Right atrium auricular region (tissue), 2 donors: Measurements from ENCODE around the gene INSIG1. TPM values are rescaled to one million over a fixed set of nuclear protein-coding genes. Genes with fewer than 3 reads are reported as not detected.

Experiments
- DNase-seq: peaks from one replicate; pipeline ENCODE4 v3.0.0-alpha.2; 2019; ENCODE audit warnings: low spot score
- H3K27ac ChIP-seq, 2 donors: fragments of 200-600 bp; sonication (generic); 1 replicate in 1 of 2; 2 replicates in 1 of 2; pipeline ENCODE4 v1.5.1; 2016 to 2019
- H3K27me3 ChIP-seq, 2 donors: fragments of 200-600 bp; sonication (generic); one replicate each; pipeline versions ENCODE4 v1.5.1 to v1.6.0; 2017 to 2019
- H3K36me3 ChIP-seq: fragments of 200-600 bp; sonication (generic); one replicate; pipeline ENCODE4 v1.5.1; 2016
- H3K4me1 ChIP-seq, 2 donors: fragments of 200-600 bp; sonication (generic); one replicate each; pipeline versions ENCODE4 v1.5.1 to v1.6.0; 2017 to 2019
- H3K4me3 ChIP-seq, 2 donors: fragments of 200-600 bp; sonication (generic); 1 replicate in 1 of 2; 2 replicates in 1 of 2; pipeline ENCODE4 v1.5.1; 2017 to 2019; ENCODE audit warnings: mild to moderate bottlenecking in 1 of 2, moderate library complexity in 1 of 2
- H3K9me3 ChIP-seq, 2 donors: fragments of 200-600 bp; sonication (generic); one replicate each; pipeline ENCODE4 v1.5.1; 2019
- CTCF ChIP-seq, 2 donors: fragments of 200-600 bp; sonication (generic); IDR thresholded peaks; one replicate each; pipeline ENCODE4 v1.5.1; 2019; ENCODE audit warnings: antibody characterized with exemption in 2 of 2
- total RNA-seq, 2 donors: library from RNA; depleted of rRNA; stranded (reverse); fragments of >200 nt; gene quantifications; one replicate each; pipeline ENCODE4 v1.1.0, GENCODE V29; 2016

The INSIG1 gene
- total RNA-seq, 2 donors from 2014 or later, result 15.8 to 25.7 TPM

- H3K36me3 ChIP-seq, result no peaks in the 10 kb centered on the region
- H3K27ac ChIP-seq, result no peak overlapping the region
- no peak for TF ChIP-seq CTCF (IDR thresholded peaks at IDR 0.05)
- no peaks in the 10 kb centered on the region for H3K27me3 ChIP-seq
- H3K4me3 ChIP-seq, result no peak overlapping the region
- DNase-seq, result no peak
- H3K9me3 ChIP-seq, result no peaks in the 10 kb centered on the region
- H3K4me1 ChIP-seq, result no peaks in the 10 kb centered on the region
Measured at GRCh38 chr7:155287284-155287935, 10.3 kb upstream of the INSIG1 start.

GRCh38 chr7:155288055-155288454, 9.6 kb upstream of the INSIG1 start:
- Histone ChIP-seq H3K27me3 (no peaks in the 10 kb centered on the region), H3K36me3 (no peaks in the 10 kb centered on the region), H3K4me1 (no peaks in the 10 kb centered on the region), H3K27ac (no peak overlapping the region), H3K4me3 (no peak overlapping the region), H3K9me3 (no peaks in the 10 kb centered on the region)
- TF ChIP-seq CTCF (IDR thresholded peaks at IDR 0.05), result no peak
- DNase-seq, result no peak

DNA sequence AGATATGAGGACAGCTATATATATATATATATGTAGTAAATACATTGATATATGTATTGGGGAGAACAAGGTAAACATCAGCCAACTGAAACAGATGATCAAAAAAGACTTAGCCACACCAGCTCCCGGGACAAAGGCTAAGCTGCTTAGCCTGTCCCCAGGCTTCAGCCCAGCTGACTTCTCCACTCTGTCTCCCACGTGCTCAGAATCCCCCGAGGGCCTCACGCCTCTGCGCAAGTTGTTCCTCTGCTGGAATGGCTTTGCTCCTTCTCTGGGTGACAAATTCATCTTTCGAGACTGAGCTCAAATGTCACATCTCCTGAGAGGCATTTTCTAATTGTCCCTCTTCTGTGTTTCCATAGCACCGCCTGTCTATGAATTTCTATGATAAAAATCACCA, 8.6 kb upstream of the INSIG1 start:
- H3K4me3 ChIP-seq, result no peak overlapping the region
- H3K9me3 ChIP-seq, result no peaks in the 10 kb centered on the region
- H3K27me3 ChIP-seq, result no peaks in the 10 kb centered on the region
- DNase-seq, result no peak
- TF ChIP-seq CTCF (IDR thresholded peaks at IDR 0.05), result no peak
- no peak overlapping the region for H3K27ac ChIP-seq
- no peaks in the 10 kb centered on the region for H3K4me1 ChIP-seq
- H3K36me3 ChIP-seq, result no peaks in the 10 kb centered on the region

DNA sequence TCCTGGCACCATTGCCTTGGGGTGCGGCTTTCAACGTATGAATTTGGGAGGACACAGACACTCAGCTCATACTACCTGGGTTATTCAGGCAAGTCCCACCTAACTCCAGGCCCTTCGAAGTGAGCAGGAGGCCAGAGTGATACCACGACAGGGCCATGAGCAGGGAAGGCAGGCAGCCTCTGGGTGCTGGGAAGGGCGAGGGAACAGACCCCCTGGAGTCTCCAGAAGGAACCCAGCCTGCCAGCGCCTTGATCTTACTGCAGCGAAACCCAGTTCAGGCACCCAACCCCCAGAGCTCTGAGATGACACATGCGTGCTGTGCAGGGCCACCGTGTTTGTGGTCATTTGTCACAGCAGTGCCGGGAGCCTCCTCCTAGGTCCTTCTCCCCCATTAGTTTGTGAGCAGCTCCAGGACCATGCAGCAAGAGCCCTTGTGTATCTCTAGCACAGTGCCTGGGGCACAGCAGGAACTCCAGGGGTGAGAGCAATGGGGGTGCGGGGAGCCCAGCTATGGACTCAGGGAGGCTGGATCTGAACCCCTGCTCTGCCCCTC, 7.7 kb upstream of the INSIG1 start:
- Histone ChIP-seq H3K27me3 (no peaks in the 10 kb centered on the region), H3K36me3 (no peaks in the 10 kb centered on the region), H3K27ac (no peak overlapping the region), H3K4me1 (no peaks in the 10 kb centered on the region), H3K9me3 (no peaks in the 10 kb centered on the region), H3K4me3 (no peak overlapping the region)
- no peak for TF ChIP-seq CTCF (IDR thresholded peaks at IDR 0.05)
- DNase-seq, result no peak

GRCh38 chr7:155291045-155291530, 6.6 kb upstream of the INSIG1 start:
- no peak for DNase-seq
- H3K4me1 ChIP-seq, result no peaks in the 10 kb centered on the region
- TF ChIP-seq CTCF (IDR thresholded peaks at IDR 0.05), result no peak
- H3K27me3 ChIP-seq, result no peaks in the 10 kb centered on the region
- no peaks in the 10 kb centered on the region for H3K36me3 ChIP-seq
- no peak overlapping the region for H3K27ac ChIP-seq
- no peaks in the 10 kb centered on the region for H3K9me3 ChIP-seq
- no peak overlapping the region for H3K4me3 ChIP-seq

GRCh38 chr7:155291729-155292128, 5.9 kb upstream of the INSIG1 start:
- Histone ChIP-seq H3K9me3 (no peaks in the 10 kb centered on the region), H3K4me1 (peaks cover 0 to 4% of the 10 kb centered on the region in 2 donors), H3K27me3 (no peaks in the 10 kb centered on the region), H3K36me3 (no peaks in the 10 kb centered on the region), H3K4me3 (no peak overlapping the region), H3K27ac (no peak overlapping the region)
- TF ChIP-seq CTCF (IDR thresholded peaks at IDR 0.05), result no peak
- DNase-seq, result no peak
